GM19351 (cell line): ENCODE data around the gene ATAD3C.
"Not testable (repeated sequence)": the region's sequence is repeated elsewhere in the genome, so short reads cannot be mapped to it uniquely, and the experiment has no call there.

ENCODE experiments used
- ATAC-seq: cut with Tn5 transposase; IDR thresholded peaks from one replicate; pipeline ENCODE4 v1.9.1; 2021; ENCODE audit warnings: mild to moderate bottlenecking, moderate library complexity; ENCODE audit not compliant: unreplicated experiment

Gene ATAD3C

GRCh38 chr1:1494311-1494710, 44.8 kb downstream of the ATAD3C start:
- ATAC-seq = not testable (repeated sequence)

- not testable (repeated sequence) for ATAC-seq
Measured at GRCh38 chr1:1495461-1495975, 46.0 kb downstream of the ATAD3C start.

GRCh38 chr1:1504777-1505365, 55.4 kb downstream of the ATAD3C start:
- ATAC-seq = not testable (repeated sequence)

- ATAC-seq = not testable (repeated sequence)
Measured at GRCh38 chr1:1505366-1505798, 55.9 kb downstream of the ATAD3C start.

- not testable (repeated sequence) for ATAC-seq
Measured at GRCh38 chr1:1505801-1506200, 56.3 kb downstream of the ATAD3C start.

- ATAC-seq = no peak
Measured at GRCh38 chr1:1507305-1507704, 57.8 kb downstream of the ATAD3C start.

GRCh38 chr1:1508775-1509464, 59.4 kb downstream of the ATAD3C start:
- ATAC-seq = not testable (repeated sequence)

- ATAC-seq = not testable (repeated sequence)
Measured at GRCh38 chr1:1509465-1509850, 60.0 kb downstream of the ATAD3C start.

- ATAC-seq = no peak
Measured at GRCh38 chr1:1510912-1511532, 61.5 kb downstream of the ATAD3C start.

- peak; percentile 94 for ATAC-seq
Measured at GRCh38 chr1:1511533-1512285, 62.2 kb downstream of the ATAD3C start, which contains the start of gene ATAD3A. ATAD3A (plus strand) TSS chr1:1512162; CDS start chr1:1512269, 107 bp downstream.

GRCh38 chr1:1512425-1512824, 62.9 kb downstream of the ATAD3C start:
- ATAC-seq = not testable (repeated sequence)

GRCh38 chr1:1513675-1514074, 64.2 kb downstream of the ATAD3C start:
- ATAC-seq = not testable (repeated sequence)

- not testable (repeated sequence) for ATAC-seq
Measured at GRCh38 chr1:1514376-1514775, 64.9 kb downstream of the ATAD3C start.

GRCh38 chr1:1516923-1517322, 67.4 kb downstream of the ATAD3C start:
- ATAC-seq = not testable (repeated sequence)

- ATAC-seq = no peak
Measured at GRCh38 chr1:1517973-1518620, 68.6 kb downstream of the ATAD3C start.

GRCh38 chr1:1518621-1519007, 69.1 kb downstream of the ATAD3C start:
- ATAC-seq = not testable (repeated sequence)
